K562 (cell line): ENCODE data around the gene CNIH1.

Experiments
- CTCF ChIP-seq, 3 experiments: IDR thresholded peaks in 2 of 3; conservative IDR thresholded peaks in 1 of 3; 2 replicates each; pipeline ENCODE4 v1.5.1; 2011 to 2012; ENCODE audit warnings: low read length in 3 of 3, mild to moderate bottlenecking in 3 of 3, control low read depth in 2 of 3, improper control_type of control experiment in 1 of 3, inconsistent platforms in 1 of 3, low read depth in 1 of 3, mixed read lengths in 1 of 3, moderate library complexity in 1 of 3; ENCODE audit not compliant: insufficient read depth in 2 of 3
- GATA2 ChIP-seq: sonication (generic); formaldehyde crosslinking; IDR thresholded peaks from 2 replicates; pipeline ENCODE4 v1.4.0; 2020; ENCODE audit warnings: mild to moderate bottlenecking, missing genetic modification reagents
- POLR2AphosphoS2 ChIP-seq: IDR thresholded peaks from 2 replicates; pipeline ENCODE4 v1.6.1; 2012; ENCODE audit warnings: low read length, improper control_type of control experiment

- TF ChIP-seq CTCF (IDR thresholded peaks at IDR 0.05 in 2 of 3, conservative IDR thresholded peaks at IDR 0.05 in 1 of 3; ENCODE audit: insufficient read depth in 2 of 3, low read depth in 1 of 3, low read length in 3 of 3): peak; percentile 32 to 47 (median 33); a peak in 3 of 6 replicates
- no peak for TF ChIP-seq GATA2 (CRISPR knock-in tag)
- TF ChIP-seq POLR2AphosphoS2: no peak
Measured at GRCh38 chr14:54396493-54397335, 44.5 kb downstream of the CNIH1 start, which contains the start of gene CDKN3.
